Prostate gland (tissue), 2 donors: Measurements from ENCODE around the gene DUOX2.

Experiments
- POLR2A ChIP-seq: fragments of 450-650 bp; IDR thresholded peaks from one replicate; pipeline ENCODE4 v1.6.1; 2016; ENCODE audit warnings: antibody characterized with exemption, mild to moderate bottlenecking
- POLR2AphosphoS5 ChIP-seq: sonication (generic); formaldehyde crosslinking; IDR thresholded peaks from one replicate; pipeline ENCODE4 v1.6.1; 2017; ENCODE audit warnings: antibody characterized with exemption
- TF ChIP-seq, protein P1 (sequence below), 4 experiments: fragments of 200-600 bp in 2 of 4; fragments of 450-650 bp in 2 of 4; sonication (generic) in 2 of 4; IDR thresholded peaks; 1 replicate in 3 of 4; 2 replicates in 1 of 4; pipeline ENCODE4 v1.5.1; 2016 to 2019; ENCODE audit warnings: antibody characterized with exemption in 4 of 4, mild to moderate bottlenecking in 2 of 4, moderate library complexity in 2 of 4

DNA sequence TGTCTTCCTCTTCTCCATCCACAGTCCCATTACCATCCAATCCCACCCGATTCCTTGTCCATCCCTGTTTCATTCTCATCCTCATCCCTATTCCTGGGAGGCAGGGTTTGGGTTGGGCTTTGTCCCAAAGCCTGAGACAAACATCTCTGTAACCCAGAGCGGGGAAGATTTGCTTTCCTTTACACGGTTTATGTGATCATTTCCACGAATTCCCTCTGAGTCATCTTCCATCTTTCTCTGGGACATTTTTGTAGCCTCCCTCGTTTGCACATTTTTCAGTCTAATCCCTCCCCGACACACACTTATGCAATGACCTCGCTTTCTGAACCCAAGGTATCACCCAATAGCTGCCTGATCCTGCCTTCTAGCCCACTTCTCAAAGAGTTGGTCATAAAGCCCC is 22.8 kb downstream of the DUOX2 start:
- TF ChIP-seq, protein P1, sequence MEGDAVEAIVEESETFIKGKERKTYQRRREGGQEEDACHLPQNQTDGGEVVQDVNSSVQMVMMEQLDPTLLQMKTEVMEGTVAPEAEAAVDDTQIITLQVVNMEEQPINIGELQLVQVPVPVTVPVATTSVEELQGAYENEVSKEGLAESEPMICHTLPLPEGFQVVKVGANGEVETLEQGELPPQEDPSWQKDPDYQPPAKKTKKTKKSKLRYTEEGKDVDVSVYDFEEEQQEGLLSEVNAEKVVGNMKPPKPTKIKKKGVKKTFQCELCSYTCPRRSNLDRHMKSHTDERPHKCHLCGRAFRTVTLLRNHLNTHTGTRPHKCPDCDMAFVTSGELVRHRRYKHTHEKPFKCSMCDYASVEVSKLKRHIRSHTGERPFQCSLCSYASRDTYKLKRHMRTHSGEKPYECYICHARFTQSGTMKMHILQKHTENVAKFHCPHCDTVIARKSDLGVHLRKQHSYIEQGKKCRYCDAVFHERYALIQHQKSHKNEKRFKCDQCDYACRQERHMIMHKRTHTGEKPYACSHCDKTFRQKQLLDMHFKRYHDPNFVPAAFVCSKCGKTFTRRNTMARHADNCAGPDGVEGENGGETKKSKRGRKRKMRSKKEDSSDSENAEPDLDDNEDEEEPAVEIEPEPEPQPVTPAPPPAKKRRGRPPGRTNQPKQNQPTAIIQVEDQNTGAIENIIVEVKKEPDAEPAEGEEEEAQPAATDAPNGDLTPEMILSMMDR (IDR thresholded peaks at IDR 0.05): no peak
- TF ChIP-seq POLR2A (no peak), POLR2AphosphoS5 (no peak)
